CD4-positive, alpha-beta T cell treated with Interleukin-1 beta for 1 hour (primary cell): ENCODE measurements around the gene NUP188.
"Not testable (repeated sequence)": the region's sequence is repeated elsewhere in the genome, so short reads cannot be mapped to it uniquely, and the experiment has no call there.

Source experiments
- DNase-seq, 2 donors: peaks; one replicate each; pipeline ENCODE4 v3.0.0-alpha.2; 2020 to 2022

Gene NUP188

GRCh38 chr9:129033216-129033615 lies 85.7 kb downstream of the NUP188 start:
- no peak for DNase-seq

DNA sequence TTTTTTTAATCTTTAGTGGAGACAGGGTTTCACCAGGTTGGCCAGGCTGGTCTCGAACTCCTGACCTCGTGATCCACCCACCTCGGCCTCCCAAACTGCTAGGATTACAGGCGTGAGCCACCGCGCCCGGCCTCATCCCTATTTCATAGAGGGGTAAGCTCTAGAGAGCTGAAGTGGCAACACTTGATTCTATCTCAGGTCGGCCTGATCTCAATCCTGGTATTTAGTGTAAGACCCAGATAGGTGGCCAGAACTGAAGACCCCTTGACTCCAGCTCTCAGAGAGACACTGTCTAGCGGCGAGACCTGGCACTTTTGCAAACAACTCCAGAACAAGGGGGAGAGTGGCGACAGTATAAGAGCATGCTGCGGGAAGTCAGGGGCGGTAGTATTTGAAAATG lies 88.3 kb downstream of the NUP188 start:
- DNase-seq, result not testable (repeated sequence)

- DNase-seq, result peak; percentile 97 to 98
These were observed 88.9 kb downstream of the NUP188 start, which contains the start of gene MIGA2 for GRCh38 chr9:129036241-129036922. Gene MIGA2, plus strand, starts transcription at chr9:129036626. Its CDS starts 3,969 bp downstream, at chr9:129040595.

DNA sequence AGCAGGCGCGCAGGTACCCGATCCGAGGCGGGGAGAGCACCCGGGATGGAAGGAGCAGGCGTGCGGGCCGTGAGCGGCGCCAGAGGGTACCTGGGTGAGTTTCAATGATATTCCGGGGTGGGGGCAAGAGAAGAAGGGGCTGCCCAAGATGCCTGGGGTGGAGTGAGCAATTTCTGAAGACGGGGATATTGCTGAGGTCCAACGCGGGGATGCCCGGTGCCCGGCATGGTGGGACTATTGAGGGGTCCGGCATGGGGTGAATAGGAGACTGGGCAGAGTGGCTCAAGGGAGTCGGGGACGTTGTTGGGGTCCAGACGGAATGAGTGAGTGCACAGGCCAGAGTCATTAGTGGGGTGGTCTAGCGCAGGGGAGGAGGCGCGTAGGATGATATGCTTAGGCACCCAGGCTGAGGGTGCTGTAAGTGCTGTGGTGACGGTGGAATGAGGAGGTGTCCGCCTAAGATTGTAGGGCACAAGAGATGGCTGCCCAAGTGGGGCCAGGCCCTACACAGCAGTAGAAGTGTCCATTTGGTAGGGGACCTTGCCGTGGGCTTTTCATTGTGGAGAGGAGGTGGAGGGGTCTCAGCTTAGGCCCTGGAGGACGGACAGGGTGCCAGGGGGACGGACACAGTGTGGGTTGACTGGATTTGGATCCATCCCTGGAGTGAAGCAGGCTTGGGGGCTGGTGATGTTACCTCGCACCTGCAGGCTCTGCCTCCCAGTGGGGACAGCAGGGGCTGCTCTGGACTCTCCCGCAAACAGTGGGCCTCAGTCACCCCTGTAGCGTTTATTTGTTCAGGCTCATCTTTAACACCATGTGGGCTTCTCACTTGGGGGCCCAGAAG lies 89.6 kb downstream of the NUP188 start:
- DNase-seq, result no peak

- DNase-seq, result no peak
These were observed 90.2 kb downstream of the NUP188 start for GRCh38 chr9:129037767-129038098.

GRCh38 chr9:129038109-129038852 lies 90.8 kb downstream of the NUP188 start:
- no peak for DNase-seq

DNA sequence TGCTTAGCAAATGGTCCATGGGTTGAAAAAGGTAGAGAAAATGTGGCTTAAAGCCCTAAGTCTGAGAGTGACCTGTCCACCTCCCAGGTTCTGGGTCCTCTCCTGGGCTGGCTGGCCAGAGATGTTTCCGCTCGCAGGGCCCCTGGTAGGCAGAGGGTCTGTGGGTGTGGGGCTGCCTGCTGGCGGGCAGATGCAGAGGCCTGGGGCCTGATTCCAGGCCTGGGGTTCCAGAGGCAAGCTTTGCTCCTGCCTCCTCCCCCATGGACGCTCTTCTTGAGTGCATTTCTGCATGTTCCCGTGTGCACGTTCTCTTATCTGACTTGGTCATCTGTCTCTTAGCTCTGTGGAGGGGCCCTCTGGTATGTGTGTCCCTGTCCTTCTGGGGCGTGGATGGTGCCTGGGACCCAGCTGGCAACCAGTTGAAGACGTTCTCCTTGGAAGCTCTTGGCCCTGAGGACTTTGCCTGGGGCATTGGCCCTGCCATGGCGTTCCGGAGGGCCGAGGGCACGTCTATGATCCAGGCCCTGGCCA lies 92.7 kb downstream of the NUP188 start:
- no peak for DNase-seq

DNA sequence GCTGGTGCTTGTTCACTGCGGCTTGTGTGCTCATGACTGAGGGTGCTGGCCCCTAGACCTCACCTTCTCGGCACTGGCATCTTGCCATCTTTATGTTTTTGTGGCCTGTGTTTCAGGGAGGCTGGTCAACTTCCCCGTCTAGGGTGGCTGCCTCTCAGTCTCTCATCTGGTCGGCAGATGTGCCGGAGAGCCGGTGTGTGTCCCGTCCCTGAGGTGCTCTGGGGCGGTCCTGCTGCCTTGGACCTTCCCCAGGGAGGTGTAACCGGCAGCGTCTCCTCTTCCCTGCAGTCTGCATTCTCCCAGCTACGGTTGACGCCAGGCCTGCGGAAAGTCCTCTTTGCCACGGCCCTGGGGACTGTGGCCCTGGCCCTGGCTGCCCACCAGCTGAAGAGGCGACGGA lies 94.5 kb downstream of the NUP188 start:
- no peak for DNase-seq

DNA sequence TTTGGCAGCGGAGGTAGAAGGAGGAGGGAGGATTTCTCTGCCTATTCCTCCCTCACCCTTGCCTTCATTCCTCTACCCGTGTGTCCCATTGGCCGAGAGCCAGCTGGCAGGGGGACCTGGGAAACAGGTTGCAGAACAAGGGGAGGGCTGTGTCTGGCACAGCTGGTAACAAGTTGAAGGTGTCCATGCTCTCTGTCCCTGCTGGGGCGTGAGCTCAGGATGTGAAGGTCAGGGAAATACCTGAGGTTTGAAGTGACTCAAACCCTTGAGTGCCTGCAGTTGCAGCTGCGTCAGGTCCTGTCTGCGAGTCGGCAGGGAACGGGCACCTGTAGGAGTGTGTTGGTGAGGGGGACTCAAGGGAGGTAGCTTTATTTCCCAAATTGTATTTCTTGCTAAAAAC lies 105.1 kb downstream of the NUP188 start:
- DNase-seq, result no peak

DNA sequence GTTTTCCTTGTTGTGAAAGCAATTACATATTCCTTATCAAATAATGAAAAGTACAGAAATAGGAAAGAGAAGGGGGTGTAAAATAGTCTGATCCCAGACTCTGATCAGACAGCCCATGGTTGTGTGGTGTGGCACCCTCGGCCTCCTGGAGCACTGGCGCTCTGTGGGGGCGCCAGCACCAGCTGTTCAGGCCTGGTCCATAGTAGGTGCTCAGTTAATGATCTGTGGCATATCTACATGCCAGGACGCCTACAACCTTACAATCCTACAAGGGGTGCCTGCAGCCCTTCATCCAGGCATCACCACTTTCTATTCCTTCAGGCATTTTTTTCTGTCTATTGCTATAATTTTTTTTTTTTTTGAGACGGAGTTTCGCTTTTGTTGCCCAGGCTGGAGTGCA lies 105.5 kb downstream of the NUP188 start:
- no peak for DNase-seq

- DNase-seq, result no peak
These were observed 106.8 kb downstream of the NUP188 start for GRCh38 chr9:129054163-129054851.
